H1 (cell line): ENCODE data around the gene PKN3. TPM values are rescaled to one million over a fixed set of nuclear protein-coding genes. Genes with fewer than 3 reads are reported as not detected.

Experiments
- CTCF ChIA-PET: fragments of 300-600 bp; sonication (Branson Sonifier 250); formaldehyde crosslinking; loops from one replicate; lab custom pipeline; 2021; ENCODE audit not compliant: partially characterized antibody; lab: Charles Lee
- POLR2A ChIA-PET: fragments of 300-600 bp; sonication (Branson Sonifier 250); formaldehyde crosslinking; loops from one replicate; lab custom pipeline; 2021; ENCODE audit warnings: inconsistent platforms; ENCODE audit not compliant: partially characterized antibody; lab: Charles Lee
- DNase-seq, 2 experiments: peaks; one replicate each; pipeline versions ENCODE4 v3.0.0 to v3.0.0-alpha.2; 2010 to 2022; ENCODE audit warnings: low spot score in 2 of 2, low read depth in 1 of 2, mixed read lengths in 1 of 2
- FAIRE-seq: peaks from 2 replicates; lab custom pipeline; 2011; peaks lifted over from hg19 to GRCh38; lab: Jason Lieb, UNC
- H2AFZ ChIP-seq: 2 replicates; pipeline ENCODE4 v1.8.1; 2012; ENCODE audit warnings: low read length, inconsistent platforms
- H2AK5ac ChIP-seq: 2 replicates; pipeline ENCODE4 v1.6.1; 2013; ENCODE audit warnings: low read depth, low read length
- H2BK120ac ChIP-seq: replicated peaks from 2 replicates; pipeline ENCODE3; 2013; ENCODE audit warnings: low read depth, low read length, inconsistent platforms
- H2BK12ac ChIP-seq: 2 replicates; pipeline ENCODE4 v1.6.1; 2013; ENCODE audit warnings: low read depth, low read length
- H2BK15ac ChIP-seq: 2 replicates; pipeline ENCODE4 v1.6.1; 2013; ENCODE audit warnings: low read length
- H2BK20ac ChIP-seq: 2 replicates; pipeline ENCODE4 v1.6.1; 2013; ENCODE audit warnings: low read length
- H2BK5ac ChIP-seq: 2 replicates; pipeline ENCODE4 v1.6.1; 2013; ENCODE audit warnings: low read depth, low read length
- H3K14ac ChIP-seq: 2 replicates; pipeline ENCODE4 v1.6.1; 2013; ENCODE audit warnings: inconsistent platforms; ENCODE audit not compliant: insufficient read length
- H3K18ac ChIP-seq: 2 replicates; pipeline ENCODE4 v1.6.1; 2013; ENCODE audit warnings: low read length; ENCODE audit errors: extremely low read depth
- H3K23ac ChIP-seq: 2 replicates; pipeline ENCODE4 v1.6.1; 2013; ENCODE audit warnings: inconsistent platforms; ENCODE audit not compliant: insufficient read length
- H3K23me2 ChIP-seq: 2 replicates; pipeline ENCODE4 v1.6.1; 2013; ENCODE audit warnings: low read depth, low read length
- H3K27ac ChIP-seq: 2 replicates; pipeline ENCODE4 v1.6.1; 2011; ENCODE audit warnings: low read depth, low read length, inconsistent platforms
- H3K27me3 ChIP-seq, 4 experiments: replicated peaks in 1 of 4; 1 replicate in 1 of 4; 2 replicates in 3 of 4; pipeline versions ENCODE4 v1.6.1 to v1.8.1; 2011 to 2013; ENCODE audit warnings: low read length in 3 of 4, mild to moderate bottlenecking in 3 of 4, inconsistent platforms in 2 of 4, mixed read lengths in 2 of 4, moderate library complexity in 1 of 4; ENCODE audit not compliant: control insufficient read depth in 3 of 4, insufficient read depth in 3 of 4; ENCODE audit errors: extremely low read depth in 1 of 4
- H3K36me3 ChIP-seq, 4 experiments: 2 replicates each; pipeline versions ENCODE4 v1.6.1 to v1.8.1; 2011 to 2013; ENCODE audit warnings: mild to moderate bottlenecking in 4 of 4, low read length in 3 of 4, moderate library complexity in 2 of 4, control low read depth in 1 of 4, inconsistent platforms in 1 of 4; ENCODE audit not compliant: insufficient read depth in 4 of 4, control insufficient read depth in 2 of 4
- H3K4ac ChIP-seq: replicated peaks from 2 replicates; pipeline ENCODE3; 2013; ENCODE audit warnings: low read length, low read depth, mixed read lengths, inconsistent platforms; ENCODE audit not compliant: insufficient read length
- H3K4me1 ChIP-seq, 4 experiments: replicated peaks in 1 of 4; 1 replicate in 1 of 4; 2 replicates in 3 of 4; pipeline versions ENCODE4 v1.6.1 to v1.8.1; 2011 to 2013; ENCODE audit warnings: low read length in 3 of 4, inconsistent platforms in 2 of 4, mixed read lengths in 1 of 4; ENCODE audit not compliant: insufficient read depth in 4 of 4, control insufficient read depth in 3 of 4
- H3K4me2 ChIP-seq, 2 experiments: 2 replicates each; pipeline versions ENCODE4 v1.6.1 to v1.8.1; 2011 to 2013; ENCODE audit warnings: low read depth in 2 of 2, low read length in 2 of 2, control low read depth in 1 of 2, inconsistent platforms in 1 of 2, mild to moderate bottlenecking in 1 of 2; ENCODE audit not compliant: insufficient read depth in 1 of 2
- H3K4me3 ChIP-seq, 4 experiments: fragments of 200-600, 300-600 bp in 1 of 4; sonication (generic), shearing (Covaris generic), sonication (Bioruptor Twin) in 1 of 4; 2 replicates each; pipeline versions ENCODE4 v1.5.1 to v1.8.1; 2011 to 2016; ENCODE audit warnings: low read length in 4 of 4, low read depth in 3 of 4, control low read depth in 2 of 4, inconsistent platforms in 2 of 4, mild to moderate bottlenecking in 2 of 4, mixed read lengths in 1 of 4, moderate library complexity in 1 of 4; ENCODE audit not compliant: insufficient read depth in 2 of 4; ENCODE audit errors: extremely low read depth in 1 of 4
- H3K56ac ChIP-seq: replicated peaks from 2 replicates; pipeline ENCODE3; 2013; ENCODE audit warnings: low read depth, mild to moderate bottlenecking, mixed read lengths, low read length, inconsistent platforms; ENCODE audit not compliant: insufficient read length
- H3K79me1 ChIP-seq: 2 replicates; pipeline ENCODE4 v1.6.1; 2013; ENCODE audit warnings: low read depth, low read length, control low read depth
- H3K79me2 ChIP-seq, 2 experiments: 2 replicates each; pipeline versions ENCODE4 v1.6.1 to v1.8.1; 2012 to 2013; ENCODE audit warnings: low read length in 2 of 2, mild to moderate bottlenecking in 2 of 2, inconsistent platforms in 1 of 2; ENCODE audit not compliant: insufficient read depth in 2 of 2, control insufficient read depth in 1 of 2
- H3K9ac ChIP-seq, 4 experiments: replicated peaks in 1 of 4; 1 replicate in 1 of 4; 2 replicates in 3 of 4; pipeline versions ENCODE4 v1.6.1 to v1.8.1; 2011 to 2013; ENCODE audit warnings: low read depth in 3 of 4, low read length in 3 of 4, control low read depth in 2 of 4, mild to moderate bottlenecking in 2 of 4, moderate library complexity in 2 of 4, inconsistent platforms in 1 of 4; ENCODE audit errors: extremely low read depth in 1 of 4
- H3K9me3 ChIP-seq, 2 experiments: 2 replicates each; pipeline versions ENCODE4 v1.6.1 to v1.8.1; 2012 to 2013; ENCODE audit warnings: mild to moderate bottlenecking in 2 of 2, moderate library complexity in 2 of 2, control low read depth in 1 of 2, inconsistent platforms in 1 of 2, low read depth in 1 of 2, low read length in 1 of 2, mixed read lengths in 1 of 2; ENCODE audit not compliant: insufficient read depth in 2 of 2
- H4K20me1 ChIP-seq, 2 experiments: replicated peaks in 1 of 2; 2 replicates each; pipeline versions ENCODE3 to v1.8.1; 2011 to 2013; ENCODE audit warnings: inconsistent platforms in 2 of 2, low read length in 2 of 2, mild to moderate bottlenecking in 1 of 2; ENCODE audit not compliant: insufficient read depth in 2 of 2, control insufficient read depth in 1 of 2
- H4K5ac ChIP-seq: 2 replicates; pipeline ENCODE4 v1.6.1; 2013; ENCODE audit warnings: low read length, low read depth, mixed read lengths, inconsistent platforms; ENCODE audit not compliant: insufficient read length
- H4K8ac ChIP-seq: 2 replicates; pipeline ENCODE4 v1.8.0; 2013; ENCODE audit warnings: mild to moderate bottlenecking, moderate library complexity, low read length, inconsistent platforms; ENCODE audit not compliant: insufficient read depth; ENCODE audit errors: extremely low read depth
- H4K91ac ChIP-seq: replicated peaks from 2 replicates; pipeline ENCODE3; 2013; ENCODE audit warnings: low read length, mixed read lengths, inconsistent platforms; ENCODE audit not compliant: insufficient read length
- CBX5 ChIP-seq: fragments of 300-800, 300-1000 bp; sonication (generic); IDR thresholded peaks from 2 replicates; pipeline ENCODE4 v1.7.1; 2016; ENCODE audit warnings: antibody characterized with exemption, low read length, low read depth
- CEBPB ChIP-seq: IDR thresholded peaks from 2 replicates; pipeline ENCODE4 v1.6.1; 2012; ENCODE audit warnings: low read depth, low read length
- CREB1 ChIP-seq: IDR thresholded peaks from 2 replicates; pipeline ENCODE4 v1.6.1; 2012; ENCODE audit warnings: inconsistent platforms
- CTBP2 ChIP-seq: IDR thresholded peaks from 2 replicates; pipeline ENCODE4 v1.7.0; 2011; ENCODE audit warnings: borderline replicate concordance, mild to moderate bottlenecking, moderate library complexity, mixed read lengths, low read length; ENCODE audit not compliant: insufficient read depth, insufficient read length
- EZH2 ChIP-seq: fragments of 200-600 bp; sonication (generic); IDR thresholded peaks from 2 replicates; pipeline ENCODE4 v1.7.1; 2012; ENCODE audit warnings: low read depth, mild to moderate bottlenecking, moderate library complexity, low read length, inconsistent platforms; ENCODE audit not compliant: severe bottlenecking
- KDM1A ChIP-seq: fragments of 200-600, 300-600 bp; sonication (generic); IDR thresholded peaks from 2 replicates; pipeline ENCODE4 v1.7.1; 2016; ENCODE audit warnings: mild to moderate bottlenecking, low read length, borderline replicate concordance
- MAFK ChIP-seq: IDR thresholded peaks from 2 replicates; pipeline ENCODE4 v1.6.1; 2012; ENCODE audit warnings: low read depth, mild to moderate bottlenecking, improper control_type of control experiment, low read length
- PHF8 ChIP-seq: fragments of 200-600 bp; sonication (generic); conservative IDR thresholded peaks from 2 replicates; pipeline ENCODE4 v1.7.1; 2012; ENCODE audit warnings: low read depth, mild to moderate bottlenecking, inconsistent platforms, low read length, moderate library complexity
- POU5F1 ChIP-seq: IDR thresholded peaks from 2 replicates; pipeline ENCODE4 v1.6.1; 2011; ENCODE audit warnings: low read depth, mild to moderate bottlenecking, low read length, moderate library complexity
- RFX5 ChIP-seq: IDR thresholded peaks from 2 replicates; pipeline ENCODE4 v1.6.1; 2011; ENCODE audit warnings: low read depth, low read length, improper control_type of control experiment, borderline replicate concordance
- TAF1 ChIP-seq: IDR thresholded peaks from 2 replicates; pipeline ENCODE4 v1.6.1; 2011; ENCODE audit warnings: mild to moderate bottlenecking, low read depth, low read length
- TAF7 ChIP-seq: optimal IDR thresholded peaks from 2 replicates; pipeline ENCODE3; 2011; ENCODE audit warnings: low read depth, mild to moderate bottlenecking, inconsistent platforms, low read length, moderate library complexity, borderline replicate concordance
- TCF12 ChIP-seq: IDR thresholded peaks from 2 replicates; pipeline ENCODE4 v1.6.1; 2011; ENCODE audit warnings: low read depth, mild to moderate bottlenecking, low read length
- WGBS, 2 experiments: shearing (Covaris generic) in 1 of 2; methylation state at CpG; one replicate each; pipeline versions ENCODE4 v1.1.6 to v1.1.7; 2013 to 2015; ENCODE audit warnings: low lambda C conversion rate in 2 of 2, mixed read lengths in 2 of 2, inconsistent platforms in 1 of 2, low coverage in 1 of 2, missing lambda C conversion rate in 1 of 2; ENCODE audit not compliant: insufficient replicate concordance in 2 of 2, insufficient coverage in 1 of 2, insufficient read length in 1 of 2; ENCODE audit errors: extremely low coverage in 1 of 2, missing lambda C conversion rate in 1 of 2; 5-methylcytosine and 5-hydroxymethylcytosine counted together
- polyA plus RNA-seq, 7 experiments: library from polyadenylated mRNA; depleted of rRNA in 3 of 7; stranded (reverse) in 5 of 7; unstranded in 2 of 7; fragments of >200 nt in 5 of 7; fragments of 200-250 nt in 2 of 7; gene quantifications; 1 replicate in 5 of 7; 2 replicates in 1 of 7; 4 replicates in 1 of 7; pipeline versions ENCODE4 v1.2.1 to v1.2.3, GENCODE V29; 2011 to 2013; ENCODE audit warnings: missing spikeins in 2 of 7, mixed read lengths in 2 of 7
- total RNA-seq: library from RNA; stranded (reverse); fragmentation: NEBNext Ultra II Directional; extraction: Animal tissue kit (Norgen Biotek cat#: 25700); gene quantifications from 2 replicates; pipeline ENCODE4 v1.2.1, GENCODE V29; 2021

PKN3 gene
- total and polyA plus RNA-seq, 2 of the 8 experiments (the other 6 are each of a cell fraction or from before 2014, with no cell fraction given) = 15.7 to 16.3 TPM

- H2BK20ac ChIP-seq = no peak overlapping the region
- WGBS, 2 experiments = 83% methylated on average over 1 of the region's 1 CpG; no CpG with 5 or more reads in 1 of the 2 experiments
Measured at GRCh38 chr9:128747241-128747640, 44.9 kb downstream of the PKN3 start.

More at GRCh38 chr9:128747241-128747640, 44.9 kb downstream of the PKN3 start:
- H2BK120ac ChIP-seq = no peak overlapping the region
- H3K18ac ChIP-seq = no peak overlapping the region
- no peak for FAIRE-seq
- H3K79me2 ChIP-seq = no peaks in the 10 kb centered on the region
- no peak overlapping the region for H3K23ac ChIP-seq
- no peak for DNase-seq
- POLR2A ChIA-PET = interaction anchor here (0.5 to 1.5 kb wide), 7 partner anchors 9 to 641 kb away, joined by 3 to 4 read pairs (median 3); no protein-coding TSS in a partner anchor
- no peak overlapping the region for H3K14ac ChIP-seq
- no peak overlapping the region for H2AFZ ChIP-seq
- no peaks in the 10 kb centered on the region for H3K79me1 ChIP-seq
- H4K5ac ChIP-seq = no peak overlapping the region
- no peaks in the 10 kb centered on the region for H3K23me2 ChIP-seq
- no peaks in the 10 kb centered on the region for H3K4me1 ChIP-seq
- no peak overlapping the region for H2BK12ac ChIP-seq
- H3K27me3 ChIP-seq = no peaks in the 10 kb centered on the region
- no peak overlapping the region for H4K8ac ChIP-seq
- no peak overlapping the region for H2BK15ac ChIP-seq
- no peak overlapping the region; a peak in 1 of 7 replicates for H3K9ac ChIP-seq
- no peak overlapping the region for H3K4me2 ChIP-seq
- TF ChIP-seq POU5F1 (no peak), EZH2 (no peak), TCF12 (no peak), CEBPB (no peak), TAF1 (no peak), PHF8 (no peak), CBX5 (no peak), CTBP2 (no peak), MAFK (no peak), CREB1 (no peak), TAF7 (no peak), RFX5 (no peak), KDM1A (no peak)
- H3K4ac ChIP-seq = no peak overlapping the region
- H2AK5ac ChIP-seq = no peak overlapping the region
- H3K9me3 ChIP-seq = no peaks in the 10 kb centered on the region
- H4K20me1 ChIP-seq = no peaks in the 10 kb centered on the region
- peaks cover 0 to 3% (median 0%) of the 10 kb centered on the region in 4 experiments; a peak in 2 of 8 replicates for H3K36me3 ChIP-seq
- H2BK5ac ChIP-seq = no peak overlapping the region
- no peak overlapping the region for H3K4me3 ChIP-seq
- H4K91ac ChIP-seq = no peak overlapping the region
- H3K56ac ChIP-seq = no peak overlapping the region
- no peak overlapping the region for H3K27ac ChIP-seq
- CTCF ChIA-PET = interaction anchor here (0.6 to 13.4 kb wide), 4 partner anchors 9 to 127 kb away, joined by 3 to 104 read pairs (median 15); no protein-coding TSS in a partner anchor
